ENCODE measurements around the gene TBC1D19.

TBC1D19 gene

DNA sequence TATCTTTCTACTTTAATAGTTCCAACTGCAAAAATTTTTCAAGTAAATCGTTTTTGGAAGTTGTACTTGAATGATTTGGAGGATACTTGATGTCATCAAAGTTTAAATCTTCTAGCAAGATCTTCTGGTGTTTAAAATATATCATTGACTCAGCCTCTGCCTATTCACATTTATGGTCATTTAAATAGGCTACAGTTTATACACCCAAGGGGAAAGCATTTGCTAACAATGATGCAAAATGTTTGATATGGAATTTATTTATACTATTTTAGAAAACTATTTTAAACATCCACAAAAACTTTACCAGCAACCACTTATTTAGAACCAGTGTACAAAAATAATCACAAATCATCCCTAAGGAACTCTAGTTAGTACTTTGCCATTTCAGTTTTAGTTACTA, 153.5 kb downstream of the TBC1D19 start:
- no peak for DNase-seq

DNA sequence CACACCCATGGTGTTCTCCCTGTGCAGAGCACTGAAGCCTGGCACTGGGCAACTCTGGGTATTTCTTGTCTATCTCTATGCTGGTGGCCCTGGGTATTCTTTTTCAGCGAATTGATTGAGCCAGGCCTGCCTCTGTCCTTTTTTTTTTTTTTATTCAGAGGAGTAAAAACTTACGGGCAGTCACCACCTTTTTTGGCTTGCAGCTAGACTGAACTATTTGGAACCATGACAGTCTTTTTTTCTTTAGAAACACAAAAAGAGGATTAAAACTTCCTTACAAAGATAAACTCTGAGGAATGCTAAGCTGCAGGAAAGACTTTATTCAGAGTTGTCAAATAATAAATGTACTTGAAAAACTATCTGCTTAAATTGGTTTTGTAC, 157.6 kb downstream of the TBC1D19 start:
- DNase-seq, result peak; percentile 17

DNA sequence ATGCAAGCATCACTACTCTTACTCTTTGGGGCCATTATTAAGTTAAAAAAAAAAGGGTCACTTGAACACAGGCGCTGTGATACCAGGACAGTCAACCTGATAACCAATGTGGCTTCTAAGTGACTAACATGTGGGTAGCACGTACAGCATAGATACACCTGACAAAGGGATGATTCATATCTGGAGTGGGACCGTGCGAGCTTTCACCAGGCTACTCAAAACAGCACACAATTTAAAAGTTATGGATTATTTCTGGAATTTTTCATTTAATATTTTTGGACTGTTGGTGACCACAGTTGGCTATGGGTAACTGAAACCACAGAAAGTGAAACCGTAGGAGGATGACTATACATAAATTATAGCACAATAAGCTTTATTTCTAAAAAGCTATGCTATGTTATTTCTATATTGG, 162.9 kb downstream of the TBC1D19 start:
- DNase-seq, result no peak

DNA sequence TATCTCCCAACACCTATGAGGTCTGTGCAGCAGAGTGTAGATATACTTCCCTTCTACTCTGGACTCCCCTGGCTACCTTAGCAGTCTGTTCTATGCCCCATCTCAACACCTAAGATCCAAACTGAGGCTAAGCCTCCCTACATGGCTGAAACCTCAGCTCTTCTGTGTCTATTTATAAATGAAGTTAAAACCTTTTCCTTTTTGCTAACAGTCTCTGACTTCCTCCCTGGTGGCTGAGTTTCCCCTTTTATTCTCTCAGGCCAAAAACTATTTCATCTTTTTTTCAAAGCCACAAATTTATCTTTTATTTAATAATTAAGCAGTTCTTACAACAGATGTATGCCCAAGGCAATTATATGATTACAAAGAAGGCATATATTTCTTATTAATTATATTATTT, 164.9 kb downstream of the TBC1D19 start:
- DNase-seq, result no peak

DNA sequence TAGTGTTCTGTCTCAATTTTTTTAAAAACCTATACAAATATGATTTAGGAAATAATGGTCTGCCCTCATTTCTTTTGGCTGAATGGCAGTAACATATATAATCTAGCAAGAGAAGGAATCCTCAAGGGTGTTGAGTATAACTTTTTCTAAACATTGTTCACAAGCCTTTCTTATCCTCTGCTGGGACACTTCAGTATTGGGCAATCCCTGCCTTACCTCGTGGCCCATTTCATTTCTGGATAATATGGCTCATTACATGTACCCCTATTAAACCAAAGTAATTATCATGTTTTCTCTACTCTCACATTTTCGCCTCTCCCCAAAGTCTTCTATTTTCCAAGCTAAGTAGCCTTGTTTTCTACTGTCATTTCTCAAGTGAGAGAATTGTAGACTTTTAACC, 166.0 kb downstream of the TBC1D19 start:
- no peak for DNase-seq

DNA sequence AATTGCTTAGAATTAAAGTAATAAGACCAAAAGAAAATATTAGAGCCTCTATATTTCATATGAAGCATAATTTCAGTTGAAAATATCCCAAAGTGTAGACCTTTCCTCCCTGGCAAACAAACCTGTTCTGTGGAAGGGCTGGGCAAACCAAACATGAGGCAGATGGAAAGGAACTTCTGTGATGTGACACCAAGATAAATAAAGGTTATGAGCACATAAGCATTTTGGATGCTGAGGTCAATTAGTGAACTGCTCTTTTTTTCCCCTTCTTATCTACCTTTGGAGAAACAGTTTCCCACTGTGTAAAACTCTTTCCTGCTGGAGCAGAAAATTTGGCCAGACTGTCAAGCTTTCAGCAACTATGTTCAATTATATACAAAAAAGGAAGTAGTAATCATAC, 167.1 kb downstream of the TBC1D19 start:
- no peak for DNase-seq

DNA sequence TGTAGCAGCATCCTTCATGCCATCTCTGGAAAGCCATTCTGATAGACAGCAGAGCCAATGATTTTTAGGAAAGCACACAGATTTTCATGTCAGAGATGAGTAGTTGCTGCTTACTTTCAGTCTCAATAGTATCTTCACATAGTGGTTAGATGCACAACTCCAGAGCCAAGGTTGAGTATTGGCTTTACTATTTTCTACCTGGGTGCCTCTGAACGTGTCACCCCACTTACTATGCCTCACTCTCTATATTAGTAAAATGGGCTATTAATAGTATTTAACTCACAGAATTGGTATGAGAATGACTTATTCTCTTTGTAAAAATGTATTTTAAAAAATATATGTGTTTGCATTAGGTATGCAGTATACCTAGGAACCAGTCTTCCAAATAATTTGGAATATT, 168.0 kb downstream of the TBC1D19 start:
- DNase-seq, result no peak

DNA sequence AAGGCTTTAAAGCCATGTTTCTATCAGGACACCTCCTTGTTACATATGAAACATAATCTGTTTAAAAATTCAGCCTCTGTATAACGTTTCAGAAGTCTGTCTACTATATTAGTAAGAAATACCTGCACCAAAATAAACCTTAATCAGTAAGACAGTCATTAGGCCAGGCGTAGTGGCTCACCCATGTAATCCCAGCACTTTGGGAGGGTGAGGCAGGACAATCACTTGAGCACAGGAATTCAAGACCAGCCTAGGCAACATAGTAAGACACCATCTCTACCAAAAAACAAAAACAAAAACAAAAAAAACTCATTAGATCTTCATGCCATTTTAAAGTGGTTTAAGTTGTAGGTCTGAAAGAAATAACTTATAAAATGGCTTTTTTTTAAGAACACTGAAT, 169.3 kb downstream of the TBC1D19 start:
- DNase-seq, result no peak

DNA sequence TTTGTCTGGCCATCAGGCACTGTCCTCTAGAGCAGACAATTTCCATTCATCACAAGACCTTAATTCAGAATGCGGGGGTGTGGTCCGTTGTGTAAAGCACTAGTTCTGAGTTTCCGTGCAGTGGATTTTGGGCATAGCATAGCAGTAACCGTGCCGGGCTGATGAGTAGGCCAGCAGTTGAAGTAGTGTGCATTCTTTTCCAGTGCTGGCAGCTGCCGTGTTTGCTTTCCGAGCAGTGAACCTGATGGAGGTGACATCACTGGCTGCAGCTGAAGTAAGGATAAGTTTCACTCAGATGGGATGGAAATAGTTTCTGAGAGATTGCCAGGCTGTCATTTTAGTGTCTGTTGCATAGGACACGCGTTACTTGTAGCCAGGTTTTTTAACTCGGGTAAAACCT, 169.7 kb downstream of the TBC1D19 start:
- DNase-seq, result peak; percentile 46

DNA sequence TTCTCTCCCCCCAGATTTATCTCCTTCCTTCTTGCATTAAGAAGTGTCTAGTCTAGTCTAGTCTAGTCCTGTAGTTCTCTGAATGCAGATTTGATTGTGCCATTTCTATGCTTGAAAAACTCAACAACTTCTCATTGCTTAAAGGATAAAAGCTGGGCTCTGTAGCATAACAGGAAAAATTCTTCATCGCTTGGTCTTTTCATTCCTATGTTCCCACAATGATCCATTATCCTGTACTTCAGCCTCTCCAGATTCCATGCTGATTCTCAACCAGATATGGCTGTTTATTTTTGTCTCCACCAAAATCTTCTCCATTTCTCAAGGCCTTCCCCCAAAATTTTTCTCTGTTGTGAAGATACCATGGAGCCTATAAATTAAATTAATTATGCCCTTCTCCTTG, 173.9 kb downstream of the TBC1D19 start:
- no peak for DNase-seq

DNA sequence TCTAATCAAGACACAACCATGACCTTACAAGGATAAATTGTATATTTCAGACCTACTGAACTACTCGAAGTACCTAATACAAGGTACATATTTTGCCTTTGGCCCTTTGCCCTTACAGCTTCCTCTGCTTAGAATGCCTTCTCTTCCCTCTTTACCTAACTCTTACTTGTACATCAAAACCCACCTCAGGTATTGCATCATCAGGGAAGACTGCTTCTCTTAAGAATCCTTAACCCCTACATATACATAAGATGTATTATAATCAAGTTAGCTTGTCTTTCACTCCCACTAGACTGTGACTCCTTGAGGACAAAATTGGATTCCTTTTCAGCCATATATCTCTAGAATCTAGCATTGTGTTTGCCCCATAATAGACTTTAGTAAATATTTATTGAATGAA, 175.0 kb downstream of the TBC1D19 start:
- DNase-seq, result no peak

DNA sequence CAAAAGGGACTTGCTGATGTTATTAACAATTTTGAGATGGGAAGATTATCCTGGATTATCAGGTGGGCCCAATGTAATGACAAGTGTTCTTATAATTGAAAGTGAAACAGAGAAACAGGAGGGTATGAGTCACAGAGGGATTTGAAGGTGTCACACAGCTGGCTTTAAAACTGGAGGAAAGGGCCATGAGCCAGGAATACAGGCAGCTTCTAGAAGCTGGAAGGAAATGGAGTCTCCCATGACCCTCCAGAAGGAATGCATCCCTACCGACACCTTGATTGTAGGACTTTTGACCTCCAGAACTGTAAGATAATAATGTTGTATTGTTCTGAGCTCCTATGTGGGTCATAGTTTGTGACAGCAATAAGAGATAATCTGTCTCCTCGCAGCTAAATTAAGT, 178.8 kb downstream of the TBC1D19 start:
- DNase-seq, result no peak

DNA sequence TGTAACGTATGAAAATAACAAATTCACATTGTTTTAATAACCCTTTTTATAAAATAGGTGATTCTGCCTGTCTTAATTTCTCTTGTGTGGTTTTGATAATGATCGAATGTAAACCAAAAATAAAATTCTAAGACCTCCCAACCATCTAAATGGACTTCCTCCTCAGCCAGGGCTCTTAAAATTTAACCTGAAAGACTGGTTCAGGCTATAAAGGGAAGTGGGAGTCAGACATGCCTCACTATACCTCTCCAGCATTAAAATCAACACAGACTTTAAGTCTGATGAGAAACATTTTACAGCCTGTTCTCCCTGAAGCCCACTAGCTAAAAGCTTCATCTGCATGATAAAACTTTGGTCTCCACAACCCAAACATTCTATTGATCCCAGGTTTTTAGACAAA, 179.2 kb downstream of the TBC1D19 start:
- DNase-seq, result no peak

DNA sequence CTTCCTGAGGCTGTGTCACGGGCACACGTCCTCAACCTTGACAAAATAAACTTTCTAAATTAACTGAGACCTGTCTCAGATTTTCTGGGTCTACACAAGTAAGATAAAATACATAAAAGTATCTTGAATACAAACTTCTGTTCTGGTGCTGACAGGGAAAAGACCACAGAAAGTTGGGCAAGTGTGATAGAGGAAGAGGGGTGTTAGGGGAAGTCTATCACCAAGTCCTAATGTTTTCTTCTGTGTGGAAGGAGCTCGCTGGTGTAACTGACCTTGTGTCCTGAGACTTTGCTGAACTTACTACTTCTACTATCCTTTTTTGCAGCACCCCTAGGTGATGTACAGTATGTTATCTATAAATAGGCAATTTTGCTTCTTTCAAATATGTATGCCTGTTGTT, 179.8 kb downstream of the TBC1D19 start:
- no peak for DNase-seq

DNA sequence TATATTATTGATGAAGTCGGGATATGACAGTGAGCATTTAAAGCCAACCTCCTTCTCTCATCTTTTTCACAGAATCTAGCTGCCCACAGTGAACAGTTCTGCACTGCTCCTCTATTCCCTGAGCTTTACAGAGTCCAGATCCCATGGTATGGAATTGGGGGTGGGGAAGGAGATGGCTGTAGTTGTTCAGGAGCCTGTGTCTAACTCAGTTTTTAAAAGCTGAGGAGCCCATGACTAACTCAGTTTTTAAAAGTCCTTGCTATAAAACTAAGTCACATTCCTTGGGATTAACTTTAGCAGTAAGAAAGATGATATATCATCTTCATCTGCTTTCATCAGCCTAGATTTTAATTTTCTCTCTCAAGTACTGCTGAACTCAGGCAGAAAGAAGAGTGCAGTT, 180.3 kb downstream of the TBC1D19 start:
- no peak for DNase-seq

DNA sequence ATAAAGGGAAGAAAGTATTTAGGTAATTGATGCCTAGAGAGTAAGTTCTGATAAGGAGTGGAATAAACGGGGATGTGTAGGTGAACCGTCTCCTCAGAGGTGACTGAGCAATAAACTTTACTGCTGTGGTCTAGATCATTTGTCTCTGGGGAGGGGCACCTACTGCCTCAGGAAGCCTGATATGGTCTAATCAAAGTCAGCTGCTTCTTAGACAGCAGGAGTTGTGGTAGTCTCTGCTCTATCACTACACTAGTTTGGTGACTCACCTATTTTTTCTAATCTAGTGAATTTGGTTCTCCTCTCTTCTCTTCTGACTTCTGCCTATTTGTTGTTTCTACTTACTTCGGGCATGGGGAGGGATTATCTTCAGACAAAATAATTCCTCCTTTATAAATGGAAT, 181.6 kb downstream of the TBC1D19 start:
- DNase-seq, result no peak

DNA sequence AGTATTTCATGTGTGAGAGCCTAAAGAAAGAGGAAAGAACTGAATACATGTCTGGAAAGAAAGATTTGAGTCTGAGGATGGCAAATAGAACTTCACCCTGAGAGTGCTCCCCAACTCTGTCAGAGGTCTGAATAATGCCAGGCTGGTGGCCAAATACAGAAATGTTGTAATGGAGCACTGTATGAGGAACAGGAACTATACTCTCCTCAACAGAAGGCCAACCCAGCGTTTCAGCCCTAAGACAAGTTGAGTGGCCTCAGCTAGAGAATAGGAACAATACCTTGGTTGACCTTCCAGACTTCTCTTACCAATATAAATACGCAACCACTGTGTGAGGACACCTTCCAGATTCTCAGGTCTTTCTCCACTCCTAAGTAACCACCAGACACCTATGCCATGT, 182.3 kb downstream of the TBC1D19 start:
- DNase-seq, result no peak

DNA sequence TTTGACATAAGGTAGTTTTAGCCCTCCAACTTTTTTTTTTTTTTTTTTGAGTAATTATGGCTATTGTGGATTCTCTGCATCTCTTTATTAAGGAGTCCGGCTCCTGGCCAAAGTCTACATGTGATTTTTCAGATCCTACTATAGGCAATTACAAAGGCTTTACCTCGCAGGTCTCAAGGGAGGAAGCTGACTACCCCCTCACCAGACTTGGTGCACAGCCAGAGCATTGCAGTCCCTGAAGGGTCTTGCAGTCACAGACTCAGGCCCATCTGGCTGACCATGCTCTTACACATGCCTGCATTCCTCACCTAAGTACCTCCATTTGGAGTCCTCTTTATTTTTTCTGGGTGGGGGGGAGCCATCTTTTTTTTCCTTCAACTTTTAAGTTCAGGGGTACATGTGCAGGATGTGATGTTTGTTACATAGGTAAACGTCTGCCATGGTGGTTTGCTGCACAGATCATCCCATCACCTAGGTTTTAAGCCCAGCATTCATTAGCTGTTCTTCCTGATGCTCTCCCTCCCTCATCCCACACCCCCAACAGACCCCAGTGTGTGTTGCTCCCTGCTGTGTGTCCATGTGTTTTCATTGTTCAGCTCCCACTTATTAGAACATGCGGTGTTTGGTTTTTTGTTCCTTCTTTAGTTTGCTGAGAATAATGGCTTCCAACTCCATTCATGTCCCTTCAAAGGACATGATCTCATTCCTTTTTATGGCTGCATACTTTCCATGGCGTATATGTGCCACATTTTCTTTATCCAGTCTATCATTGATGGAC, 188.4 kb downstream of the TBC1D19 start:
- no peak for DNase-seq

DNA sequence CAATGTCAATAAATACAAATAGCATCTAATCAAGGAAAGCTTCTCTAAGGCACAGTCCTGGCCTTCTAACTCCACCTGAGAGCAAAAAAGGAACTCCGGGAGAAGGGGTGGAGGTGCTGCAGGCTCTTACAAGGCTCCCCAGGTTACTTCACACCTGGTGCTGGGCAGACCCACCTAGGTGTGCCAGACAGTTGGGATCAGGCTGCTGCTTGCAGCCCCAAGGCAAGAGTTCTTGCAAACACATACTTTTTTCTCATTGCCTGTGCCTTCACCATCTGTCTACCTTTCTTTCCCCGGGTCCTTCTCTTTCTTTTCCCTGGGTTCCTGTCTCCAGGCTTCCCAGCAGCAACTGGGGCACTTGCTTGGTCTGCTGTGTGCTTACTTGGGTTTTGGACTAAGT, 195.3 kb downstream of the TBC1D19 start:
- no peak for DNase-seq

DNA sequence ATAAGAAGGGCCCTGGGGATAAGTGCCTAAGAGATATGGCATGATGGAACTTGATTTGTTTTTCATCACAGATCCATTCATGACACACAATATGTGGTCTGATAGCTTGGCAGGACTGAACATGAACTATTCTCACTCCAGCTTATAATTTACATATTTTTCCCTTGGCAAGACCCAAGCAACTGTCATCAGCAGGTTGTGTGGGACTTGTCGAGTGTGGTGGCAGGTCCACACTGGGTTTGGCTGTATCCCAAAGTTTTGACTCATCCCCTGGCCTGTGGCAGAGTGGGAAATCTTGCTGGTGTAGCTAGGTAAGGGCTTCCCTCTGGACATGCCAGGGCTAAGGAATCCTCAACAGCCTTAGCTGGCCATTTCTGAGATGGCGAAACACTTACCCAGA, 195.8 kb downstream of the TBC1D19 start:
- peak; percentile 24 for DNase-seq

DNA sequence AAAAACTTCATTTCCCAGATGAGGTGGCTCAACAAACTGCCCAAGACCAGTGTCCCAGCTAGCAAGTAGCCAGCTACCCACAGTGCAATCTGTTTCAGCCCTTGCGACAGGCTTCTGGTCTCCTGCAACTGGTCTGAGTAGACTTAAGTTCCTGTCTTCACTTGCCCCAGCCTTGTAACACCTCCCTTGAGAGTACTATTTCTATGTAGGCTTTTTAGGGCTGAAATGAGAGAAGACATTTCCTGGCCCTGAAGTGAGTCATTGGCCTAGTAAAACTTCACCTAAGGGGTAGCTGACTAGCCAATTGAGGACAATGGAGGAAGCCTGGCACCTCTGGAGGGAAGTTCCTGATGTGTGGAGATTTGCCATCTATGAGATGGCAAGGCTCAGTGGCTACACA, 196.7 kb downstream of the TBC1D19 start:
- no peak for DNase-seq

DNA sequence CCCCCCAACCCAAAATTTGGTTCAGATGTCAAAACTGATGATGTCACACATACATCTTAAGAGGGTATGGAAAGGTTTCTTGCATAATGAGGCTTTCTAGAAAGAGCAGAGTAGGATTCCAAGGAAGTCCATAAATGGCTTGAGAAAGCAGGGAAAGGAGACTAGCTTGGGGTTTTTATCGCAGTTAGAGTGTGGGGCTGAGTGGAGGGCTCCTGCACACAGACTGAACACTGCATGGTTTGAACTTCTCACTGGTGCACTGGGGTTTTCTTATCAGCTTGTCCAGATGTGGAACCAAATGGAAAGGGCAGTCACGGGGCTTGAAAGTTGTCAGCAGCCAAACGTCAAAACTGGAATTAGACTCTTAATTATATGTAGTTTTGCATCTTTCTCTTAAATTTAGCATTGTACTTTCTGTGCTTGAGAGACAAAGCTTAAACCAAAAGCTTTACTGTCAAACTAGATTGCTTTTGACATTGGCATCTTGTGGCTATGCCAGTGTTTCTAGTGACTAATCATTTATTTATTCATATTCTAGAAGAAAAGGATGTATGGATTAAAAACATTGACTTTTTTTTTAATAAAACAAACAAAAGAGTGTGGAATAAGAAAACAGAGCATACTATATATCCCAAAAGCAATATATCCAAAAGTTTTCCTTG, 198.4 kb downstream of the TBC1D19 start:
- DNase-seq, result peak; percentile 20

DNA sequence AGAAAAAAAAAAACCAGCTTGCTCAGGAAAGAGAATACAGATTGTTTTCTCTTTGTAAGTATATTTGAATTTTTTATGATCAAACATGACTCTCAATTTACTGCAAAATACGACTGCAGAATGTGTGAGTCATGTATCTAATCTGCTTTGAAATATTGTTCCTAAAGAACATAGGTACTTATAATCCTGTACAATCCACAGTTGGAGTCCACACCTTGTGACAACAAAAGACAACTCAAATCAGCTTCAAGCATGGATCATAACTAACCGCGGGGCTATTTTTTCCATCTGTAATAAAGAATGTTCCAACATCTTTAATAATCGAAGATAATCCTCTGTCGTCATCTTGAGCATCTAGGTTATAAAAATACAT, 198.9 kb downstream of the TBC1D19 start:
- no peak for DNase-seq

DNA sequence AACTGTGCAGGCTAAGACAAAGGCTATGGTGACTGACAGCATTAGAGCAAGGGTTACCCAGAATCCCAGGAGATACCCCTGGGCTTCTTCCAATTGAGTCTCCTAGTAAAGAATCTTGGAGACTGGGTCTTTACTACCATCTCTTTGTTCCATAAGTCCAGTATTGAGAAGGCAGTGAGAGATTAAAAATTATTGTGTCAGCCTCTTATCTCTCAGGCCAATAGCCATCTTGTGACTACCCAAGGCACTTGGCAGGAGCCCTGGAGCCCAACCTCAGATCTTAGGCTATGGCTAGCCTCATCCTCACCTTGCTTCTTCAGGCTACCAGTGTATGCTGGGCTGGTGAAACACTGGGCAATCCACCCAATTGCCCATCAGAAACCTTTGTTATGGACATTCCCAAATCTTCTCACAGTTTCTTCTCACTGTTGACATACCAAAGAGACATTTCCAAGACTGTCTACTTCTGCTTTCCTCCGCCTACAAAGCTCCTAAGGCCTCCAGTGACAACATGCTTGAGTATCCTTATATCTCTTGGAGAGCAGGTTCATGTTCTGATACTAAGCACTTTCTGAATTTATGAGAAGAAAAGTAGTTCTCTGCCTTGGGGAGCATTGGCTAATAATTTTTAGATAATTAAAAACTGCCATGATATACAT, 200.5 kb downstream of the TBC1D19 start:
- DNase-seq, result no peak
